PC-9 (cell line): ENCODE measurements around the gene PEAK3. TPM values are rescaled to one million over a fixed set of nuclear protein-coding genes. Genes with fewer than 3 reads are reported as not detected.

Experiments used
- BruUV-seq: library from RNA; stranded (reverse); fragments of 400-500 nt; replicated peaks from 2 replicates; lab custom pipeline; 2021; lab: Mats Ljungman, UMichigan
- CTCF ChIA-PET: fragments of 300-600 bp; sonication (Branson Sonifier 250); formaldehyde crosslinking; loops from one replicate; lab custom pipeline; 2022; ENCODE audit warnings: antibody characterized with exemption; lab: Charles Lee
- POLR2A ChIA-PET: fragments of 300-600 bp; sonication (Branson Sonifier 250); formaldehyde crosslinking; loops from one replicate; lab custom pipeline; 2022; ENCODE audit warnings: antibody characterized with exemption; ENCODE audit not compliant: unreplicated experiment; lab: Charles Lee
- DNase-seq, 2 experiments: peaks; one replicate each; pipeline versions ENCODE4 v3.0.0 to v3.0.0-alpha.2; 2015 to 2022; ENCODE audit warnings: mixed read lengths in 1 of 2
- H2AFZ ChIP-seq: fragments of 200-600 bp; sonication (generic); 2 replicates; pipeline ENCODE4 v1.8.1; 2017; ENCODE audit warnings: antibody characterized with exemption
- H3F3A ChIP-seq: fragments of 200-600 bp; sonication (generic); 2 replicates; pipeline ENCODE4 v1.8.1; 2017; ENCODE audit warnings: antibody characterized with exemption, mild to moderate bottlenecking, low read depth; ENCODE audit not compliant: insufficient read depth
- H3K27ac ChIP-seq: fragments of 200-600 bp; sonication (generic); 2 replicates; pipeline ENCODE4 v1.6.1; 2016; ENCODE audit warnings: mixed run types
- H3K27me3 ChIP-seq: fragments of 200-600 bp; sonication (generic); 2 replicates; pipeline ENCODE4 v1.6.1; 2016; ENCODE audit warnings: low read depth, mixed run types; ENCODE audit not compliant: insufficient read depth
- H3K36me3 ChIP-seq: fragments of 200-600 bp; sonication (generic); 2 replicates; pipeline ENCODE4 v1.6.1; 2016; ENCODE audit warnings: low read depth, mixed run types
- H3K4me1 ChIP-seq: fragments of 200-600 bp; sonication (generic); replicated peaks from 2 replicates; pipeline ENCODE4 v1.6.1; 2016; ENCODE audit warnings: mixed run types; ENCODE audit not compliant: insufficient read depth
- H3K4me2 ChIP-seq: fragments of 200-600 bp; sonication (generic); 2 replicates; pipeline ENCODE4 v1.6.1; 2017; ENCODE audit warnings: mixed run types
- H3K4me3 ChIP-seq: fragments of 200-600 bp; sonication (generic); 2 replicates; pipeline ENCODE4 v1.6.1; 2016; ENCODE audit warnings: mixed run types
- H3K79me2 ChIP-seq: fragments of 200-600 bp; sonication (generic); 2 replicates; pipeline ENCODE4 v1.6.1; 2017; ENCODE audit warnings: low read depth, mixed run types
- H3K9me2 ChIP-seq: fragments of 200-600 bp; sonication (generic); 2 replicates; pipeline ENCODE4 v1.8.1; 2017; ENCODE audit warnings: mild to moderate bottlenecking; ENCODE audit not compliant: insufficient read depth
- H3K9me3 ChIP-seq: fragments of 200-600 bp; sonication (generic); 2 replicates; pipeline ENCODE4 v1.8.1; 2016; ENCODE audit warnings: low read depth; ENCODE audit not compliant: insufficient read depth
- H4K20me1 ChIP-seq: fragments of 200-600 bp; sonication (generic); 2 replicates; pipeline ENCODE4 v1.8.1; 2017; ENCODE audit not compliant: insufficient read depth
- EZH2 ChIP-seq: fragments of 200-600 bp; sonication (generic); IDR thresholded peaks from 2 replicates; pipeline ENCODE4 v1.8.0; 2017; ENCODE audit warnings: antibody characterized with exemption, low read depth
- intact Hi-C: fragments of 100-400 bp; cut with micrococcal nuclease; formaldehyde crosslinking; loops from one replicate; pipeline ENCODE4 v1.10.0; 2022; ENCODE audit not compliant: unreplicated experiment
- total RNA-seq: library from RNA; stranded (reverse); gene quantifications from 2 replicates; pipeline ENCODE4 v1.2.3, GENCODE V29; 2021
- TF ChIP-seq, protein P1 (sequence below): fragments of 200-600 bp; sonication (generic); conservative IDR thresholded peaks from 2 replicates; pipeline ENCODE4 v1.6.1; 2017; ENCODE audit warnings: mixed run types, antibody characterized with exemption, mild to moderate bottlenecking, moderate library complexity

Gene PEAK3
- total RNA-seq, 1 experiment from 2014 or later, result not detected

GRCh38 chr19:2330255-2330631, 48.3 kb upstream of the PEAK3 start:
- ChIA-PET CTCF (no interaction called here), POLR2A (no interaction called here)
- BruUV-seq, result no TSS peak
- DNase-seq, result no peak
- no peak overlapping the region for H3K27ac ChIP-seq
- no peaks in the 10 kb centered on the region for H4K20me1 ChIP-seq
- H3K27me3 ChIP-seq, result no peaks in the 10 kb centered on the region
- H3K79me2 ChIP-seq, result peaks cover 60% of the 10 kb centered on the region
- TF ChIP-seq, protein P1, sequence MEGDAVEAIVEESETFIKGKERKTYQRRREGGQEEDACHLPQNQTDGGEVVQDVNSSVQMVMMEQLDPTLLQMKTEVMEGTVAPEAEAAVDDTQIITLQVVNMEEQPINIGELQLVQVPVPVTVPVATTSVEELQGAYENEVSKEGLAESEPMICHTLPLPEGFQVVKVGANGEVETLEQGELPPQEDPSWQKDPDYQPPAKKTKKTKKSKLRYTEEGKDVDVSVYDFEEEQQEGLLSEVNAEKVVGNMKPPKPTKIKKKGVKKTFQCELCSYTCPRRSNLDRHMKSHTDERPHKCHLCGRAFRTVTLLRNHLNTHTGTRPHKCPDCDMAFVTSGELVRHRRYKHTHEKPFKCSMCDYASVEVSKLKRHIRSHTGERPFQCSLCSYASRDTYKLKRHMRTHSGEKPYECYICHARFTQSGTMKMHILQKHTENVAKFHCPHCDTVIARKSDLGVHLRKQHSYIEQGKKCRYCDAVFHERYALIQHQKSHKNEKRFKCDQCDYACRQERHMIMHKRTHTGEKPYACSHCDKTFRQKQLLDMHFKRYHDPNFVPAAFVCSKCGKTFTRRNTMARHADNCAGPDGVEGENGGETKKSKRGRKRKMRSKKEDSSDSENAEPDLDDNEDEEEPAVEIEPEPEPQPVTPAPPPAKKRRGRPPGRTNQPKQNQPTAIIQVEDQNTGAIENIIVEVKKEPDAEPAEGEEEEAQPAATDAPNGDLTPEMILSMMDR, result no peak
- no peak for TF ChIP-seq EZH2
- no peaks in the 10 kb centered on the region for H3K9me3 ChIP-seq
- H3K36me3 ChIP-seq, result no peaks in the 10 kb centered on the region
- peaks cover 6% of the 10 kb centered on the region; the same call in 1 of the 2 replicates for H3K4me1 ChIP-seq
- H3F3A ChIP-seq, result peaks cover 4% of the 10 kb centered on the region; the same call in 1 of the 2 replicates
- no peaks in the 10 kb centered on the region for H3K9me2 ChIP-seq
- H3K4me2 ChIP-seq, result no peak overlapping the region; the same call in 1 of the 2 replicates
- H2AFZ ChIP-seq, result no peak overlapping the region
- H3K4me3 ChIP-seq, result no peak overlapping the region
- intact Hi-C loops, result no loop called here

DNA sequence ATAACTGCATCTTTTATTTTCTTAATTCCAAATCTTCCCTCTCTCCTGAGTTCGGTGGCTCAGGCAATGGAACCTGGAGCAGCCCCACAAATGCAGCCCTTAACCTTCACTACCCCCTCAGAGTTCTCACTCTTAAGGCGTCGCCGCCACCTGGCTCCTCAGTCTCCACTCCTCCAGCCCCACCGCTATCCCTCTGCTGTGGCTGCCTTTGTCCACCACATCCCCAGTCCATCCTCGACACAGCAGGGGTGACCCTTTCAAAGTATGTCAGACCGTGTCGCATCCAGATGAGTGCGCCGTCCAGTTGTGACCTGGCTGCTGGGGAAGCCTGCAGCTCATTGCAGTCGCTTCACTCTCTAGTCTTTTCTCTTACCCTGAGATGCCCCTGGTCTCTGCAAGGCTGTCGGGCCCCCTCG, 47.5 kb upstream of the PEAK3 start:
- intact Hi-C loops, result loop anchor here (5.0 kb wide), 1 partner anchor 63 kb away; no protein-coding TSS in a partner anchor
- Histone ChIP-seq H3K36me3 (no peaks in the 10 kb centered on the region), H3K27ac (no peak overlapping the region), H3K4me2 (peak overlapping the region; percentile 91), H4K20me1 (no peaks in the 10 kb centered on the region), H2AFZ (no peak overlapping the region), H3K9me3 (no peaks in the 10 kb centered on the region), H3K79me2 (peaks cover 60% of the 10 kb centered on the region), H3F3A (peaks cover under 1% of the 10 kb centered on the region; the same call in 1 of the 2 replicates), H3K4me1 (peaks cover 6% of the 10 kb centered on the region; the same call in 1 of the 2 replicates), H3K4me3 (peak overlapping the region; percentile 86), H3K27me3 (no peaks in the 10 kb centered on the region), H3K9me2 (no peaks in the 10 kb centered on the region)
- TF ChIP-seq, protein P1, result no peak
- TF ChIP-seq EZH2, result no peak
- no TSS peak for BruUV-seq
- CTCF ChIA-PET, result no interaction called here
- POLR2A ChIA-PET, result no interaction called here
- DNase-seq, result no peak

DNA sequence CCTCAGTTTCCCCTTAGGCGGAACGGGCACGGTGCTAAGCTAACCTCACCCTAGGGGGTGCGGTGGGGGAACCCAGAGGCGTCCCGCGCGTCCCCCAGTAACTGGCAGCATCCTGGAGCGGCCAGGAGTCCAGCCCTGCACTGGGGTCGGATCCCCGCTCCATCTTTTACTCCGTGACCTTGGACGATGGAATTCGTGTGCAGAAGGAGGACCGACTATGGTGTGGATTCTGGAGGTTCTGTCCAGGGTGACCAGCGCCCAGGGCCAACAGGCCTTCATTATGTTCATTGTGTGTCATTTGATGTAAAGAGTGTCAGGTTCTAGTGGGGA, 47.1 kb upstream of the PEAK3 start:
- Histone ChIP-seq H2AFZ (peak overlapping the region; percentile 84), H3K27me3 (no peaks in the 10 kb centered on the region), H3F3A (no peaks in the 10 kb centered on the region; the same call in 1 of the 2 replicates), H3K27ac (no peak overlapping the region), H3K36me3 (no peaks in the 10 kb centered on the region), H3K4me3 (peak overlapping the region; percentile 86), H3K4me2 (peak overlapping the region; percentile 91), H3K4me1 (peaks cover 6% of the 10 kb centered on the region; the same call in 1 of the 2 replicates), H4K20me1 (no peaks in the 10 kb centered on the region), H3K9me3 (no peaks in the 10 kb centered on the region), H3K79me2 (peaks cover 60% of the 10 kb centered on the region), H3K9me2 (no peaks in the 10 kb centered on the region)
- ChIA-PET POLR2A (no interaction called here), CTCF (no interaction called here)
- no peak for DNase-seq
- TF ChIP-seq EZH2, result no peak
- TF ChIP-seq, protein P1, result no peak
- TSS peak; percentile 55 for BruUV-seq
- intact Hi-C loops, result loop anchor here (5.0 kb wide), 1 partner anchor 63 kb away; no protein-coding TSS in a partner anchor
